Uterus (tissue), 4 donors: ENCODE data around the gene ZBTB20. TPM values are rescaled to one million over a fixed set of nuclear protein-coding genes. Genes with fewer than 3 reads are reported as not detected.

Experiments used
- DNase-seq, 2 donors: peaks; one replicate each; pipeline ENCODE4 v3.0.0-alpha.2; 2019 to 2020
- H3K27ac ChIP-seq, 2 donors: fragments of 200-600 bp; sonication (generic); 1 replicate in 1 of 2; 2 replicates in 1 of 2; pipeline ENCODE4 v1.5.1; 2016 to 2018
- H3K27me3 ChIP-seq, 2 donors: fragments of 200-600 bp; sonication (generic); one replicate each; pipeline ENCODE4 v1.5.1; 2018 to 2019; ENCODE audit warnings: control low read depth in 1 of 2
- H3K36me3 ChIP-seq, 2 donors: fragments of 200-600 bp; sonication (generic); one replicate each; pipeline ENCODE4 v1.5.1; 2019; ENCODE audit warnings: control low read depth in 1 of 2
- H3K4me1 ChIP-seq, 2 donors: fragments of 200-600 bp; sonication (generic); one replicate each; pipeline ENCODE4 v1.5.1; 2018 to 2019; ENCODE audit warnings: control low read depth in 1 of 2
- H3K4me3 ChIP-seq, 2 donors: fragments of 200-600 bp; sonication (generic); 1 replicate in 1 of 2; 2 replicates in 1 of 2; pipeline ENCODE4 v1.5.1; 2018 to 2019; ENCODE audit warnings: mild to moderate bottlenecking in 1 of 2
- H3K9me3 ChIP-seq, 2 donors: fragments of 200-600 bp; sonication (generic); one replicate each; pipeline ENCODE4 v1.5.1; 2019; ENCODE audit warnings: control low read depth in 1 of 2
- CTCF ChIP-seq, 4 experiments: fragments of 200-600 bp in 2 of 4; fragments of 450-650 bp in 2 of 4; sonication (generic) in 2 of 4; IDR thresholded peaks; one replicate each; pipeline ENCODE4 v1.5.1; 2016 to 2019; ENCODE audit warnings: antibody characterized with exemption in 4 of 4, mild to moderate bottlenecking in 2 of 4, moderate library complexity in 1 of 4
- POLR2A ChIP-seq, 2 donors: fragments of 450-650 bp; IDR thresholded peaks; one replicate each; pipeline ENCODE4 v1.6.1; 2016; ENCODE audit warnings: antibody characterized with exemption in 2 of 2, mild to moderate bottlenecking in 1 of 2, moderate library complexity in 1 of 2
- intact Hi-C: fragments of 100-400 bp; cut with DNase I; formaldehyde crosslinking; loops from one replicate; pipeline ENCODE4 v1.15.1; 2023; ENCODE audit warnings: low total_unique reads
- total RNA-seq, 4 donors: library from RNA; depleted of rRNA in 3 of 4; stranded (reverse); fragments of >200 nt in 3 of 4; gene quantifications; one replicate each; pipeline versions ENCODE4 v1.1.0 to v1.2.4, GENCODE V29; 2014 to 2023
- donor health status: DM: yes; HTN: yes; CAD: no.

ZBTB20 gene
- total RNA-seq, 4 donors from 2014 or later: 35.6 to 157 (median 85.1) TPM

- intact Hi-C loops: no loop called here
- DNase-seq: no peak
- H3K27ac ChIP-seq: no peak overlapping the region
- no peak overlapping the region for H3K4me3 ChIP-seq
- H3K4me1 ChIP-seq: no peaks in the 10 kb centered on the region
- TF ChIP-seq CTCF (IDR thresholded peaks at IDR 0.05) (no peak), POLR2A (IDR thresholded peaks at IDR 0.05) (no peak)
- H3K27me3 ChIP-seq: no peaks in the 10 kb centered on the region
- H3K36me3 ChIP-seq: no peaks in the 10 kb centered on the region
- no peaks in the 10 kb centered on the region for H3K9me3 ChIP-seq
Observed at GRCh38 chr3:114958930-114959329, 188.2 kb downstream of the ZBTB20 start.

- H3K4me3 ChIP-seq: no peak overlapping the region
- intact Hi-C loops: no loop called here
- H3K36me3 ChIP-seq: no peaks in the 10 kb centered on the region
- no peak for TF ChIP-seq POLR2A (IDR thresholded peaks at IDR 0.05)
- no peak for TF ChIP-seq CTCF (IDR thresholded peaks at IDR 0.05)
- DNase-seq: no peak
- no peak overlapping the region for H3K27ac ChIP-seq
- no peaks in the 10 kb centered on the region for H3K27me3 ChIP-seq
- peaks cover 0 to 13% of the 10 kb centered on the region in 2 donors for H3K9me3 ChIP-seq
- H3K4me1 ChIP-seq: no peaks in the 10 kb centered on the region
Observed at GRCh38 chr3:114953800-114954199, 193.3 kb downstream of the ZBTB20 start.

- intact Hi-C loops: no loop called here
- no peak overlapping the region for H3K4me3 ChIP-seq
- H3K27ac ChIP-seq: no peak overlapping the region
- no peak for TF ChIP-seq CTCF (IDR thresholded peaks at IDR 0.05)
- no peak for TF ChIP-seq POLR2A (IDR thresholded peaks at IDR 0.05)
- H3K9me3 ChIP-seq: peaks cover 0 to 13% of the 10 kb centered on the region in 2 donors
- no peak for DNase-seq
- H3K36me3 ChIP-seq: no peaks in the 10 kb centered on the region
- no peaks in the 10 kb centered on the region for H3K27me3 ChIP-seq
- no peaks in the 10 kb centered on the region for H3K4me1 ChIP-seq
Observed at GRCh38 chr3:114953215-114953799, 193.8 kb downstream of the ZBTB20 start.

GRCh38 chr3:114942773-114943172 lies 204.3 kb downstream of the ZBTB20 start:
- Histone ChIP-seq H3K4me1 (no peaks in the 10 kb centered on the region), H3K9me3 (no peaks in the 10 kb centered on the region), H3K4me3 (no peak overlapping the region), H3K27me3 (no peaks in the 10 kb centered on the region), H3K36me3 (no peaks in the 10 kb centered on the region), H3K27ac (no peak overlapping the region)
- no peak for DNase-seq
- intact Hi-C loops: no loop called here
- TF ChIP-seq POLR2A (IDR thresholded peaks at IDR 0.05): no peak
- TF ChIP-seq CTCF (IDR thresholded peaks at IDR 0.05): no peak

- Histone ChIP-seq H3K27me3 (no peaks in the 10 kb centered on the region), H3K27ac (no peak overlapping the region), H3K9me3 (no peaks in the 10 kb centered on the region), H3K36me3 (no peaks in the 10 kb centered on the region), H3K4me1 (no peaks in the 10 kb centered on the region), H3K4me3 (no peak overlapping the region)
- no peak for DNase-seq
- no peak for TF ChIP-seq POLR2A (IDR thresholded peaks at IDR 0.05)
- TF ChIP-seq CTCF (IDR thresholded peaks at IDR 0.05): no peak
- intact Hi-C loops: no loop called here
Observed at GRCh38 chr3:114941626-114942309, 205.3 kb downstream of the ZBTB20 start.
